Neural crest cell (in vitro differentiated cells): ENCODE results near the gene PCDHGC4. TPM values are rescaled to one million over a fixed set of nuclear protein-coding genes. Genes with fewer than 3 reads are reported as not detected.

Source experiments
- DNase-seq: peaks from one replicate; pipeline ENCODE4 v3.0.0; 2021; ENCODE audit warnings: low read depth, mixed read lengths, low spot score
- H3K27ac Mint-ChIP-seq: one replicate; pipeline ENCODE4 v1.8.0; 2021; ENCODE audit warnings: mild to moderate bottlenecking, mixed read lengths; ENCODE audit not compliant: unreplicated experiment
- H3K27me3 Mint-ChIP-seq: 2 replicates; pipeline ENCODE4 v1.8.0; 2021; ENCODE audit warnings: low read depth, mild to moderate bottlenecking, mixed read lengths
- H3K36me3 Mint-ChIP-seq: 2 replicates; pipeline ENCODE4 v1.8.0; 2021; ENCODE audit warnings: low read depth, mild to moderate bottlenecking, mixed read lengths
- H3K4me1 Mint-ChIP-seq: 2 replicates; pipeline ENCODE4 v1.8.0; 2021; ENCODE audit warnings: mixed read lengths
- H3K4me3 Mint-ChIP-seq: one replicate; pipeline ENCODE4 v1.8.0; 2021; ENCODE audit warnings: mild to moderate bottlenecking, mixed read lengths
- H3K9me3 Mint-ChIP-seq: 2 replicates; pipeline ENCODE4 v1.8.0; 2021; ENCODE audit warnings: mixed read lengths
- long read RNA-seq: library from polyadenylated mRNA; unstranded; transcript quantifications from one replicate; pipeline ENCODE4 v2.0.0, GENCODE V29; 2020
- total RNA-seq: library from RNA; stranded (reverse); gene quantifications from 2 replicates; pipeline ENCODE4 v1.2.1, GENCODE V29; 2021
- TF ChIP-seq, protein P1 (sequence below): fragments of 200-600 bp; sonication (generic); conservative IDR thresholded peaks from 2 replicates; pipeline ENCODE4 v1.5.0; 2021; ENCODE audit warnings: antibody characterized with exemption, mild to moderate bottlenecking

Gene PCDHGC4
- total RNA-seq = 14.8 and 15.9 TPM in 2 replicates
- long read RNA-seq = 0 reads

DNA sequence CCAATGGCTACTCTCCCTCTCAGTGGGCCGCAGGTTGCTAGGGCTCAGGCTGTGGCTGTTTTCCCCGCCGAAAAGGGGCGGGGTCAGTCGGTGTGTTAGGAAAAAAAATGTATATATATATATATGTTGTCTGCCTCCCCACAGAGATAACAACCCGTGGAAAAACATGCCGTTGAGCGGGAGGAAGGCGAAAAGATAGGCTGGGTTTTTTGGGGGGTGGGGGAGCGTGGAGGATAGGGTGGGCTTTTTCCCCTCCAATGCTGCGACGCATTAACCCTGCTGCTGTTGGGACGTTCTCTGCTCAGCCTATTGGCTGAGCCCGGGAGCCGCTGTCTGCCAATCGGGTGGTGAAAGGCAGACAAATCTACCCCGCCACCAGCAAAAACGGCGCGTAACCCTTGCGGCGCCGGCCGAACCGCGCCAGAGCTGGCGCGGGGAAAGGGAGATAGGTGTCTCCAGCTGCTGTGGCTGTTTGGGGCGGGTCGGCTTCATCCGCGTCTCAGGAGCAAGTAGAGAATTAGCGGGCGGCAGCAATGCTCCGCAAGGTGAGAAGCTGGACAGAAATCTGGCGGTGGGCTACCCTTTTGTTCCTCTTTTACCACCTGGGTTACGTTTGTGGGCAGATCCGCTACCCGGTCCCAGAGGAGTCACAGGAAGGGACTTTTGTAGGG, at the start of gene PCDHGC4:
Gene PCDHGC4, plus strand, starts transcription at position 390 of the 671 bp plus-strand sequence. Its CDS starts 144 bp downstream, at position 534.
- TF ChIP-seq, protein P1, sequence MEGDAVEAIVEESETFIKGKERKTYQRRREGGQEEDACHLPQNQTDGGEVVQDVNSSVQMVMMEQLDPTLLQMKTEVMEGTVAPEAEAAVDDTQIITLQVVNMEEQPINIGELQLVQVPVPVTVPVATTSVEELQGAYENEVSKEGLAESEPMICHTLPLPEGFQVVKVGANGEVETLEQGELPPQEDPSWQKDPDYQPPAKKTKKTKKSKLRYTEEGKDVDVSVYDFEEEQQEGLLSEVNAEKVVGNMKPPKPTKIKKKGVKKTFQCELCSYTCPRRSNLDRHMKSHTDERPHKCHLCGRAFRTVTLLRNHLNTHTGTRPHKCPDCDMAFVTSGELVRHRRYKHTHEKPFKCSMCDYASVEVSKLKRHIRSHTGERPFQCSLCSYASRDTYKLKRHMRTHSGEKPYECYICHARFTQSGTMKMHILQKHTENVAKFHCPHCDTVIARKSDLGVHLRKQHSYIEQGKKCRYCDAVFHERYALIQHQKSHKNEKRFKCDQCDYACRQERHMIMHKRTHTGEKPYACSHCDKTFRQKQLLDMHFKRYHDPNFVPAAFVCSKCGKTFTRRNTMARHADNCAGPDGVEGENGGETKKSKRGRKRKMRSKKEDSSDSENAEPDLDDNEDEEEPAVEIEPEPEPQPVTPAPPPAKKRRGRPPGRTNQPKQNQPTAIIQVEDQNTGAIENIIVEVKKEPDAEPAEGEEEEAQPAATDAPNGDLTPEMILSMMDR = no peak
- H3K27me3 Mint-ChIP-seq = no peaks in the 10 kb centered on the region
- H3K9me3 Mint-ChIP-seq = no peaks in the 10 kb centered on the region
- peak within 1 kb of the TSS; percentile 90 for H3K27ac Mint-ChIP-seq
- peaks cover 74% of the 10 kb centered on the region for H3K4me1 Mint-ChIP-seq
- H3K36me3 Mint-ChIP-seq = peaks cover 39% of the 10 kb centered on the region
- DNase-seq = peak; percentile 56
- peak within 1 kb of the TSS; percentile 72 for H3K4me3 Mint-ChIP-seq

DNA sequence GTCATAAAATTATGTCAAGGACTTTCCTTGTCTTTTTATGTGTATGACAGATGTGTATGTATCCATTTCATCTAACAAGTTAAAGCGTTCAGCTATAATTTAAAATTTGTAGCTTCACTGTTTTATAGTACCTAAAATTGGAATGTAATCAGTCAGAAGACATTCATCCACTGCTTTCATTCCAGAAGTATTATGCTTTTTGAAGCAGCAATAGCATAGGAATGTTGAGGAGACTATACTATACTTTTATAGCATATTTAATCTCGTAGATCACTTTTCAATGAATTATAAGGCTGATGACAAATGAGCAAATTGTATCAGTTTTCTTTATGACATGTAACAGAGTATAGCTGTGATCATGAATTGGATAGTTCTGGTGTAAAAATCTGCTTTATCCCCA, 47.6 kb upstream of the PCDHGC4 start:
- TF ChIP-seq, protein P1 = no peak
- no peak overlapping the region for H3K27ac Mint-ChIP-seq
- no peaks in the 10 kb centered on the region for H3K4me1 Mint-ChIP-seq
- no peaks in the 10 kb centered on the region for H3K27me3 Mint-ChIP-seq
- no peak for DNase-seq
- H3K9me3 Mint-ChIP-seq = peaks cover 11% of the 10 kb centered on the region
- H3K36me3 Mint-ChIP-seq = peaks cover 65% of the 10 kb centered on the region
- no peak overlapping the region for H3K4me3 Mint-ChIP-seq

DNA sequence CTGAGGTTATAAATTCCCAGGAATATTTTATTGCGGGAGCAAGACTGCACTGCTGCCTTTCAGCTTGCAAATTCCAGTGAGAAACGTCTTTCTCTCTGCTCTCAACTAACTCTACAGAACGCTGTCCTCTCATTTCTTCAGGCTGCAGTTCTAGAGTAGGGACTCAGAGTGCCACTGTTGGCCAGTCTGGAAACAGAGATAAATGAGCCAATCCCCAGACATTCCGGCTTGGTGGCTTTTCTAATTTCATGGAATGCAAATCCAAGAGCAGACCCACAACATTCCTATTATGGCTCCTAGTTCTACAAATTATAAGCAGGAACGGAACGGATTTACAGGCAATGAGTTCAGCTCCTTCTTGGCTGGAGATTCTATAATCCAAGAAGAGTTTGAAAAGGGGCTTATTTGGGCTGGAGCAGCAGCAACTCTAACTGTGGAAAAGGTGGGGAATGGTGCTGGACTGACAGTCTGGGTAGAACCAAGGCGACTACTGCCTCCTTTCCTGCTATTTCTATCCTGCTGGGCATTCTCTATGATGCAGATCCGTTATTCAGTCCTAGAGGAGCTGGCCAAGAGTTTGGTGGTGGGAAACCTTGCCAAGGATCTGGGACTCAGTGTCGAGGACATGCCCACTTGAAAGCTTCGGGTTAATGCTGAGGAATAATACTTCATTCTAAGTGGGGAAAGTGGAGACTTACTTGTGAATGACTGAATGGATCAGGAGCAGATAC, 45.3 kb upstream of the PCDHGC4 start:
- H3K9me3 Mint-ChIP-seq = peaks cover 14% of the 10 kb centered on the region

DNA sequence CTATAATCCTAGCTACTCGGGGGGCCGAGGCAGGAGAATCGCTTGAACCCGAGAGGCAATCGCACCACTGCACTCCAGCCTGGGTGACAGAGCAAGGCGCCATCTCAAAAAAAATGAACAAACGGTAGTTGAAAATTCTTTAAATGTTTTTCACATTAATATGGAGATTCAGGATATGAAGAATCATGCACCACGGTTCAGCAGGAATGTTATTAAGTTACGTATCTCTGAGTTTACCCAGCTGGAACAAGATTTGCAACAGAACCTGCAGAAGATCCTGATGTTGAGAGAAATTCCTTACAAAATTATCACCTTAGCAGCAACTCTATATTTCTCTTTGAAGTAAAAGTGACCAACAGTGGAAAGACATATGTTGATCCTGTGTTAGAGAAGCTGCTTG, 44.5 kb upstream of the PCDHGC4 start:
- Mint-ChIP-seq H3K4me3 (no peak overlapping the region), H3K4me1 (no peaks in the 10 kb centered on the region), H3K9me3 (peaks cover 14% of the 10 kb centered on the region), H3K27me3 (no peaks in the 10 kb centered on the region), H3K27ac (no peak overlapping the region), H3K36me3 (peaks cover 62% of the 10 kb centered on the region)
- TF ChIP-seq, protein P1 = no peak
- DNase-seq = no peak

More for the DNA sequence above, 45.3 kb upstream of the PCDHGC4 start:
- peaks cover 63% of the 10 kb centered on the region for H3K36me3 Mint-ChIP-seq
- no peak overlapping the region for H3K4me3 Mint-ChIP-seq
- no peak for DNase-seq
- H3K27ac Mint-ChIP-seq = no peak overlapping the region
- no peaks in the 10 kb centered on the region for H3K27me3 Mint-ChIP-seq
- H3K4me1 Mint-ChIP-seq = no peaks in the 10 kb centered on the region
- TF ChIP-seq, protein P1 = no peak

DNA sequence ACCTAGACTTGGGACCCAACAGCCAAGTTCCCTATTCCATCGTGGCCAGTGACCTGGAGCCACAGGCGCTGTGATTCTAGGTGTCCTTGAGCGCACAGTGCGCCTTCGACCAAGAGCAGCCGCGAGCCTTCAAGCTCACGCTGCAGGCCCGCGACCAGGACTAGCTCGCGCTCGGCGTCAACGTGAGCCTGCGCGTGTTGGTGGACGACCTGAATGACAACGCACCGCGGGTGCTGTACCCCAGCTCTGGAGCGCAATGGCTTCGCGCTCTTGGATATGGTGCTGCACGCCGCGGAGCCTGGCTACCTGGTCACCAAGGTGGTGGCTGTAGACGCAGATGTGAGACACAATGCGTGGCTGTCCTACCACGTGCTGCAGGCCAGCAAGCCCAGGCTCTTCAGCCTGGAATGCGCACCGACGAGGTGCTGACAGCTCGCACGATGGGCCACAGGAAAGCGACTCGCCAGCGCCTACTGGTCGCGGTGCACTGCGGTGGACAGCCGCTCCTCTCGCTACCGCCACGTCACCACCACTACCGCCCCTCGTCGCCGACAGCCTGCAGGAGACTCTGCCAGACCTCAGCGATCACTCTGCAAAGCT, 43.2 kb upstream of the PCDHGC4 start:
- H3K4me1 Mint-ChIP-seq = no peaks in the 10 kb centered on the region
- peaks cover 61% of the 10 kb centered on the region for H3K36me3 Mint-ChIP-seq
- H3K4me3 Mint-ChIP-seq = no peak overlapping the region
- H3K9me3 Mint-ChIP-seq = peaks cover 18% of the 10 kb centered on the region
- no peak overlapping the region for H3K27ac Mint-ChIP-seq
- TF ChIP-seq, protein P1 = no peak
- H3K27me3 Mint-ChIP-seq = no peaks in the 10 kb centered on the region
- no peak for DNase-seq
